Erythroblast (primary cell): ENCODE data around the gene ST3GAL4.

Experiments used
- GATA1 ChIP-seq: IDR thresholded peaks from 2 replicates; pipeline ENCODE4 v1.6.1; 2011; ENCODE audit warnings: low read depth, mild to moderate bottlenecking, control low read depth, low read length, moderate library complexity
- POLR2A ChIP-seq: IDR thresholded peaks from 2 replicates; pipeline ENCODE4 v1.6.1; 2011; ENCODE audit warnings: mild to moderate bottlenecking, low read length

DNA sequence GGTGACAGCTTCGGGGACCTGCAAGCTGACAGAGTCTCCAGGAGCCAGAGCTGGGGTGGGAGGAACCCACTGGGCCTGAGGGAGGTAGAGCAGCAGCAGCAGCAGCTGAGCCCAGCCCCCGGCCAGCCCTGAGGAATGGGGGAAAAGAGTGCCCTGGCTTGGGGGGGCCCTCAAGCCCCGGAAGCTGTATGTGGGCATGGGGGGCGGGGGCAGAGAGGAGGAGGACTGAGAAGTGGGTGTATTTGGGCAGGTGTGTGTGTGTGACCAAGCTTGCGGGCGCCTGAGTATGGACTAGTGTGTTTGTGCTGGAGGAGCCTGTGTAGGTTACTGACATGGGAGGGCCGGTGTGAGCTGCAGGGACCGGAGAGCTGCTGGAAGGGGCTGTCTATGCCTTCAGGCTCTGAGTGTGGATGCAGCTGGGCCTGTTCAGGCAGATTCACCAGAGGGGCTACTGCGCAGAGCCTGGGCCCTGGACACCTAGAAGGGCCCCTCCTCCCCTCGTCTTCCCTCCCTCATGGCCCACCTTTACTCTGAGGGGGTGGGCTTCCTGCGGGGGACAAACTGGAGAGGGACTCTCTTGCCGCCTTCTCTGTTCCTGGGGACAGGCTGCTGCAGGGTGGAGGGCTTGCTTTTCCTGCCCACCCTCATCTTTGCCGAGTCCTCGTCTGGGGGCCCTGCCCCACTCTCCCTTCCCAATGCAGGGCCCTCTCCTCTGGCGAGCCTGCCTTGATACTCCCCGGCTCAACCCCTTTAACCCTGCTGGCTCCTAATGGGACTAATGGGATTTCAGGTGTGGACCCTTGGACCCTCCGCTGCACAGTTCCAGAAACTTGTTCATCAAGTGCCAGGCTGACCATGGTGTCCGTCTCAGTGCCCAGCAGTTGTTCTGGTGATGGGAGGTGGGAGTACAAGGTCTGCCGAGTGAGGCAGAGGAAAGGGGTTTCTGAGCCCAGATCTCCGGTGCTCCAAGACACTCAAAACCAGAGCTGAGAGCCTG, 28.2 kb downstream of the ST3GAL4 start:
- TF ChIP-seq POLR2A, result no peak
- TF ChIP-seq GATA1, result no peak
